Gastrocnemius medialis (tissue), 4 donors: Measurements from ENCODE around the gene CHST10. TPM values are rescaled to one million over a fixed set of nuclear protein-coding genes. Genes with fewer than 3 reads are reported as not detected.
"Not testable (repeated sequence)": the region's sequence is repeated elsewhere in the genome, so short reads cannot be mapped to it uniquely, and the experiment has no call there.

Source experiments
- ATAC-seq, 2 donors: fragments of 150-250 bp; one replicate each; pipeline ENCODE4 v1.9.1; 2016
- DNase-seq, 2 donors: peaks; one replicate each; pipeline ENCODE4 v3.0.0-alpha.2; 2019
- H3K27ac ChIP-seq, 4 donors: fragments of 200-600 bp; sonication (generic); 1 replicate in 1 of 4; 2 replicates in 3 of 4; pipeline ENCODE4 v1.5.1; 2016 to 2018; ENCODE audit warnings: mild to moderate bottlenecking in 2 of 4, moderate library complexity in 1 of 4
- H3K27me3 ChIP-seq, 3 donors: fragments of 200-600 bp; sonication (generic) in 2 of 3; 1 replicate in 1 of 3; 2 replicates in 2 of 3; pipeline versions ENCODE4 v1.5.1 to v1.6.0; 2016 to 2019; ENCODE audit warnings: mild to moderate bottlenecking in 1 of 3, moderate library complexity in 1 of 3
- H3K36me3 ChIP-seq, 2 donors: fragments of 200-600 bp; sonication (generic) in 1 of 2; one replicate each; pipeline ENCODE4 v1.5.1; 2017 to 2018
- H3K4me1 ChIP-seq, 2 donors: fragments of 200-600 bp; sonication (generic) in 1 of 2; one replicate each; pipeline ENCODE4 v1.5.1; 2016 to 2017; ENCODE audit warnings: mild to moderate bottlenecking in 2 of 2
- H3K4me3 ChIP-seq, 4 donors: fragments of 200-600 bp; sonication (generic) in 3 of 4; 1 replicate in 1 of 4; 2 replicates in 3 of 4; pipeline ENCODE4 v1.5.1; 2016 to 2019; ENCODE audit warnings: mild to moderate bottlenecking in 2 of 4
- H3K9me3 ChIP-seq, 3 donors: fragments of 200-600 bp; sonication (generic) in 2 of 3; 1 replicate in 1 of 3; 2 replicates in 2 of 3; pipeline ENCODE4 v1.5.1; 2016 to 2019
- CTCF ChIP-seq, 5 experiments: fragments of 450-650 bp in 3 of 5; fragments of 200-600 bp in 2 of 5; sonication (generic) in 2 of 5; IDR thresholded peaks in 4 of 5; conservative IDR thresholded peaks in 1 of 5; 1 replicate in 4 of 5; 2 replicates in 1 of 5; pipeline ENCODE4 v1.5.1; 2016 to 2019; ENCODE audit warnings: antibody characterized with exemption in 5 of 5, mild to moderate bottlenecking in 3 of 5, moderate library complexity in 3 of 5
- POLR2A ChIP-seq, 2 donors: fragments of 450-650 bp; IDR thresholded peaks; one replicate each; pipeline ENCODE4 v1.6.1; 2017; ENCODE audit warnings: antibody characterized with exemption in 2 of 2, mild to moderate bottlenecking in 2 of 2, moderate library complexity in 2 of 2
- in situ Hi-C, 4 donors: fragments of 200-750 bp; cut with MboI; loops; one replicate each; pipeline versions ENCODE4 v1.15.0 to v1.8.0; 2017; ENCODE audit warnings: low sequenced_read_pairs in 4 of 4
- intact Hi-C: fragments of 100-400 bp; cut with DNase I; formaldehyde crosslinking; loops from one replicate; pipeline ENCODE4 v1.15.1; 2023; ENCODE audit warnings: low total_unique reads
- total RNA-seq, 4 donors: library from RNA; depleted of rRNA; stranded (reverse); fragments of >200 nt; gene quantifications; one replicate each; pipeline versions ENCODE4 v1.1.0 to v1.2.3, GENCODE V29; 2016

Gene CHST10
- total RNA-seq, 4 donors from 2014 or later = 3.3 to 7.4 (median 5.5) TPM

- TF ChIP-seq CTCF (IDR thresholded peaks at IDR 0.05 in 4 of 5, conservative IDR thresholded peaks at IDR 0.05 in 1 of 5) = no peak
- Histone ChIP-seq H3K27me3 (no peaks in the 10 kb centered on the region), H3K4me3 (no peak overlapping the region), H3K27ac (no peak overlapping the region), H3K36me3 (no peaks in the 10 kb centered on the region), H3K4me1 (peaks cover 0 to 3% of the 10 kb centered on the region in 2 donors), H3K9me3 (no peaks in the 10 kb centered on the region)
- in situ Hi-C loops (no loop called here), intact Hi-C loops (no loop called here)
- ATAC-seq (peak in 1 of 2 donors; percentile 83), DNase-seq (peak; percentile 41 to 60)
Observed at GRCh38 chr2:100365434-100365833, 52.0 kb downstream of the CHST10 start.

GRCh38 chr2:100362269-100362668 is 55.2 kb downstream of the CHST10 start:
- H3K9me3 ChIP-seq, H3K27ac ChIP-seq, ATAC-seq, H3K4me3 ChIP-seq, H3K4me1 ChIP-seq, H3K36me3 ChIP-seq, in situ Hi-C loops, H3K27me3 ChIP-seq, DNase-seq, intact Hi-C loops: not testable (repeated sequence)

- Histone ChIP-seq H3K9me3 (no peaks in the 10 kb centered on the region), H3K36me3 (no peaks in the 10 kb centered on the region), H3K27ac (no peak overlapping the region), H3K4me1 (no peaks in the 10 kb centered on the region), H3K4me3 (no peak overlapping the region), H3K27me3 (no peaks in the 10 kb centered on the region)
- no peak for DNase-seq
- in situ Hi-C loops (no loop called here), intact Hi-C loops (no loop called here)
- TF ChIP-seq POLR2A (IDR thresholded peaks at IDR 0.05) (no peak), CTCF (IDR thresholded peaks at IDR 0.05 in 4 of 5, conservative IDR thresholded peaks at IDR 0.05 in 1 of 5) (no peak)
- no peak for ATAC-seq
Observed at GRCh38 chr2:100359576-100359975, 57.9 kb downstream of the CHST10 start.

- no peak for ATAC-seq
- Histone ChIP-seq H3K9me3 (no peaks in the 10 kb centered on the region), H3K36me3 (no peaks in the 10 kb centered on the region), H3K27ac (no peak overlapping the region), H3K4me1 (no peaks in the 10 kb centered on the region), H3K4me3 (no peak overlapping the region), H3K27me3 (no peaks in the 10 kb centered on the region)
- in situ Hi-C loops (no loop called here), intact Hi-C loops (no loop called here)
- DNase-seq = no peak
- TF ChIP-seq CTCF (IDR thresholded peaks at IDR 0.05 in 4 of 5, conservative IDR thresholded peaks at IDR 0.05 in 1 of 5) (no peak), POLR2A (IDR thresholded peaks at IDR 0.05) (no peak)
Observed at GRCh38 chr2:100358554-100358953, 58.9 kb downstream of the CHST10 start.

GRCh38 chr2:100352521-100352920 is 64.9 kb downstream of the CHST10 start:
- H3K27me3 ChIP-seq = no peaks in the 10 kb centered on the region
- in situ Hi-C loops = no loop called here

More at GRCh38 chr2:100352521-100352920, 64.9 kb downstream of the CHST10 start:
- no peaks in the 10 kb centered on the region for H3K4me1 ChIP-seq
- DNase-seq (no peak), ATAC-seq (no peak)
- no peaks in the 10 kb centered on the region for H3K36me3 ChIP-seq
- no peaks in the 10 kb centered on the region for H3K9me3 ChIP-seq
- H3K4me3 ChIP-seq = no peak overlapping the region
- no peak overlapping the region for H3K27ac ChIP-seq
- intact Hi-C loops = no loop called here
- TF ChIP-seq POLR2A (IDR thresholded peaks at IDR 0.05) (no peak), CTCF (IDR thresholded peaks at IDR 0.05 in 4 of 5, conservative IDR thresholded peaks at IDR 0.05 in 1 of 5) (no peak)
